PFSK-1 (cell line): ENCODE data around the gene TNP1.

Experiments used
- FOXP2 ChIP-seq: optimal IDR thresholded peaks from 2 replicates; pipeline ENCODE3; 2011; ENCODE audit warnings: borderline replicate concordance, control low read depth, inconsistent platforms; ENCODE audit not compliant: insufficient read depth; ENCODE audit errors: extremely low read length, extremely low read depth
- POLR2AphosphoS5 ChIP-seq: IDR thresholded peaks from 2 replicates; pipeline ENCODE4 v1.6.1; 2012; ENCODE audit warnings: low read depth, mild to moderate bottlenecking, control low read depth, low read length, moderate library complexity
- SIN3A ChIP-seq: IDR thresholded peaks from 2 replicates; pipeline ENCODE4 v1.6.1; 2012; ENCODE audit warnings: mild to moderate bottlenecking, low read length, moderate library complexity, borderline replicate concordance; ENCODE audit not compliant: insufficient read depth
- TAF1 ChIP-seq: IDR thresholded peaks from 2 replicates; pipeline ENCODE4 v1.6.1; 2012; ENCODE audit warnings: low read length, control low read depth, borderline replicate concordance; ENCODE audit not compliant: insufficient read depth
- TF ChIP-seq, protein P1 (sequence below), 2 experiments: IDR thresholded peaks; 2 replicates each; pipeline versions ENCODE4 v1.6.1 to v1.8.0; 2011 to 2012; ENCODE audit warnings: low read depth in 2 of 2, low read length in 2 of 2, control low read depth in 1 of 2, inconsistent platforms in 1 of 2, mild to moderate bottlenecking in 1 of 2, moderate library complexity in 1 of 2; ENCODE audit not compliant: insufficient read depth in 1 of 2

The TNP1 gene

DNA sequence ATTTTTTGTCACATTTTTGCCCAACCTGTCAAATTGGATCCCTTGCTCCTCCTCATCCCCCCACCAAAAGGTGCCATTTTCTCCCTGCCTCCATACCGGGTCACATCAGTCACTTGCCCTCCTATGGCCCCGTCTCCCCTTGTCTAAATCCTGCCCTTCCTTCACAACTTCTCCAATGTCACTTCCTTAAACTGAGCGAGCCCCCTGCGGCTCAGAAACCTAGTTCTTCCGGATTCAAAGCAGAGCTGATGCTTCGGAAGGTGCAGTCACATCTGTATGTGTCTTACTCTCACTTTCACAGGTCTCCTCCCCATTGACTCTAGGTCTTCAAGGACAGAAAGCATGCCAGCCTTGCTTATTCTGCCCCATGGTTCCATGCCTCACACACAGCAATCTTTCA is 22.1 kb downstream of the TNP1 start:
- TF ChIP-seq TAF1 = no peak
- no peak for TF ChIP-seq FOXP2

DNA sequence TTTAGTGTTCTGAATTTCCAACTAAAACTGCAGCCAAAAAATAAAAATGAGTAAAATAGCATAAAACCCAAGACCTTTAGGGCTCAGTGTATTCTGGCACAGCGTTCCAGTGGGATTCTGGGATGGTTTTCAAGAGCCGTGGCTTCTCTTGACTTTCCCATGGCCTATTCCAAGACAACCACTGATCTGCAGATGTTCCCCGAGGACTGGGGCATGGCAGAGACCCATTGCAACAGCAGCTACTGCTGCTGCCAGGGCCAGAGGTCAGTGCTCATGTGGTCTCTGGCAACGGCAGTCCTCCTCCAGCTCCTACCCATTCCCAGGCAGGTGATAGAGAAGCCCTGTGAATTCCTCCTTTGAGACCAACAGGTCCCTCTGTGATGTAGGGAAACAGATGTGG is 26.8 kb downstream of the TNP1 start:
- TF ChIP-seq, protein P1, sequence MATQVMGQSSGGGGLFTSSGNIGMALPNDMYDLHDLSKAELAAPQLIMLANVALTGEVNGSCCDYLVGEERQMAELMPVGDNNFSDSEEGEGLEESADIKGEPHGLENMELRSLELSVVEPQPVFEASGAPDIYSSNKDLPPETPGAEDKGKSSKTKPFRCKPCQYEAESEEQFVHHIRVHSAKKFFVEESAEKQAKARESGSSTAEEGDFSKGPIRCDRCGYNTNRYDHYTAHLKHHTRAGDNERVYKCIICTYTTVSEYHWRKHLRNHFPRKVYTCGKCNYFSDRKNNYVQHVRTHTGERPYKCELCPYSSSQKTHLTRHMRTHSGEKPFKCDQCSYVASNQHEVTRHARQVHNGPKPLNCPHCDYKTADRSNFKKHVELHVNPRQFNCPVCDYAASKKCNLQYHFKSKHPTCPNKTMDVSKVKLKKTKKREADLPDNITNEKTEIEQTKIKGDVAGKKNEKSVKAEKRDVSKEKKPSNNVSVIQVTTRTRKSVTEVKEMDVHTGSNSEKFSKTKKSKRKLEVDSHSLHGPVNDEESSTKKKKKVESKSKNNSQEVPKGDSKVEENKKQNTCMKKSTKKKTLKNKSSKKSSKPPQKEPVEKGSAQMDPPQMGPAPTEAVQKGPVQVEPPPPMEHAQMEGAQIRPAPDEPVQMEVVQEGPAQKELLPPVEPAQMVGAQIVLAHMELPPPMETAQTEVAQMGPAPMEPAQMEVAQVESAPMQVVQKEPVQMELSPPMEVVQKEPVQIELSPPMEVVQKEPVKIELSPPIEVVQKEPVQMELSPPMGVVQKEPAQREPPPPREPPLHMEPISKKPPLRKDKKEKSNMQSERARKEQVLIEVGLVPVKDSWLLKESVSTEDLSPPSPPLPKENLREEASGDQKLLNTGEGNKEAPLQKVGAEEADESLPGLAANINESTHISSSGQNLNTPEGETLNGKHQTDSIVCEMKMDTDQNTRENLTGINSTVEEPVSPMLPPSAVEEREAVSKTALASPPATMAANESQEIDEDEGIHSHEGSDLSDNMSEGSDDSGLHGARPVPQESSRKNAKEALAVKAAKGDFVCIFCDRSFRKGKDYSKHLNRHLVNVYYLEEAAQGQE (IDR thresholded peaks at IDR 0.05; ENCODE audit: insufficient read depth in 1 of 2, low read depth in 2 of 2, low read length in 2 of 2) = no peak
- TF ChIP-seq POLR2AphosphoS5 = no peak
- TF ChIP-seq TAF1 = no peak
- TF ChIP-seq FOXP2 = no peak
- TF ChIP-seq SIN3A = no peak

DNA sequence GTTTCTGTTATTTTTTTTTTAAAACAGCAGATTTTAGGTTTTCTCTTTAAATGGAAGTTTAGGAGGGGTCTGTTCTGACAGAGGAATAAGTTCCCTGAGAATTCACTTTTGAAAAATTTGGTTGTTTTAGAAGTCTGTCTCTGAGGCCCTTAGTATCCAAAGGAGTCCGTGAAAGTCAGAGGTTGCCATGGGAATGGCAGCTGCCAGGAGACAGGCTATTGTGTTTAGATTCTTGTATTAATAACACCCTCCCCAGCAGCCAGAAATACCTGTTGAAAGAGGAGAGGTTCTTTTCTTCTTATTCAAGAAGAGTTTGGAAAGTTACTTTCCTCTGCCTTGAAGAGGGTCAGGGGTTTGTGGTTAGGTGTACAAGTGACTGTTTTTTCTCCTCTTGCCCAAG is 29.5 kb downstream of the TNP1 start:
- TF ChIP-seq TAF1 (no peak), FOXP2 (no peak), POLR2AphosphoS5 (no peak), SIN3A (no peak)
- TF ChIP-seq, protein P1 (IDR thresholded peaks at IDR 0.05; ENCODE audit: insufficient read depth in 1 of 2, low read depth in 2 of 2, low read length in 2 of 2) = no peak

DNA sequence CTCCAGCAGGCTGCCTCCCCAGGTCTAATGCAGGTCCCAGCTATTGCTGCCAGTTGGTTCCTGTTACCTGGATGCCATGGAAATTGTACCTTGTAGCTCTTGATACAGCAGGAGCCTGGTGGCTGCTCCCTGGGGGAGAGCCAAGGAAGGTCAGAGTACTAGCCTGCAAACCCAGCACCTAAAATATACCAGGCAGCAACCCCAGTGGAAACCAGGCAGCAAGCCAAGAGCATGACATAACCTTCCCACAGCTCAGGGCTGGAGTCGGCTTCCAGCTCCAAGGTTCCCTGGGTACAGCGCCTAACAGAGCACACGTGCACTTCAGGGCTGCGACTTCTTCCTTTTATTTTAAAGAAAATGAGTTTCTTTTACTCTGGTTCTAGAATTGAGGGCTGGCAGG is 30.3 kb downstream of the TNP1 start:
- TF ChIP-seq, protein P1 (IDR thresholded peaks at IDR 0.05; ENCODE audit: insufficient read depth in 1 of 2, low read depth in 2 of 2, low read length in 2 of 2) = no peak
- TF ChIP-seq SIN3A (no peak), FOXP2 (no peak), POLR2AphosphoS5 (no peak), TAF1 (no peak)

DNA sequence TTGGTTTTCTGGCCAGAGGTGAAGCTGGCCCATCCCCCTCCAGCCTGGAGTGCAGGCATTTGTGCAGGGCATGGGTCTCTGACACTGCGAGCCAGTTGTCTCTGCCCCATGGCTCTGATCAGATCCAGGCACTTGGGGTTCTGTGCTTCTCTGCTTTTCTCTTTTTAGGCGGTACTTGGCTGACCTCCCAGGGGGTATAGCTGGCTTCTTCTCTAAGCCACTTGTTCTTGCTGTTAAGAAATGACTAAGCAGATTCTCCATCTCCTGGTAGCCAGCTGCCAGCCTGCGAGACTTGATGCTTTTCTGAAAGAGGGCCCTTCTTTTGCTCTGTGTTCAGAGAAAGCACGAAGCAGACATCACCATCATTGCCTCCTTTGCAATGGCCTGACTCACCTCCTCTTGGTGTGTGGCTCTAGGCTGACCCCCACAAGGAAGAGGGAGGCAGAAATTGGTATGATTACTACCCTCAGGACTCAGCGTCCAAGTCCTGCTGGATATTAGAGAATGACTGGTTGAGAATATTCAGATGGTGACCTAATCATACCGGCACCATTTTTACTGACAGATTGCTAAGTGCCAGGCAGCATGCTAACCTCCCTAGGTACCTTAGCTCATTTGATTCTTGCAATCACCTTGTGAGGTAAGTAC is 32.7 kb downstream of the TNP1 start:
- TF ChIP-seq FOXP2 (no peak), TAF1 (no peak), POLR2AphosphoS5 (no peak), SIN3A (no peak)
- TF ChIP-seq, protein P1 (IDR thresholded peaks at IDR 0.05; ENCODE audit: insufficient read depth in 1 of 2, low read depth in 2 of 2, low read length in 2 of 2) = no peak

DNA sequence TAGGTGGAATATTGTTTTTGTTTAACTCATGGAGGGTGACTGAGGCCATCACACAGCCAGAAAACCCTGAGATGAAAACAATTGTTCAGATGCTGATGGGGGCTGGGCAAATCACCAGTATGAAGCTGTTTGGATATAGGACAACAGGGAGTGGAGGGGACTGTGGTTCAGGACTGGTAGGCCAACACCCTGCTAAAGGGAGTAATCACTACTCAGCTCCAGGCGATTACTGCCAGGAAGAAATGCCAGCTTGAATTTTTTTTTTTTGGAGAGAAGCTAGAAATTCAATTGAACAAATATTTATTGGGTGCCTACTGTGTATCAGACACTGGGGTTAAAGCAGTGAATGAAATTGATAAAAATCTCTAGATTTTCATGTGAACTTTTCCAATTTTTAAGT is 37.4 kb downstream of the TNP1 start:
- no peak for TF ChIP-seq FOXP2
- TF ChIP-seq POLR2AphosphoS5 = no peak
- TF ChIP-seq, protein P1 (IDR thresholded peaks at IDR 0.05; ENCODE audit: insufficient read depth in 1 of 2, low read depth in 2 of 2, low read length in 2 of 2) = no peak
- TF ChIP-seq TAF1 = no peak
- no peak for TF ChIP-seq SIN3A
